ENCODE measurements around the gene TTLL5. TPM values are rescaled to one million over a fixed set of nuclear protein-coding genes. Genes with fewer than 3 reads are reported as not detected.

The TTLL5 gene
- total and polyA plus RNA-seq, 10 of the 15 experiments (the other 5 are each of a cell fraction or from before 2014, with no cell fraction given) = 3.2 to 25.9 (median 13.8) TPM

- no peak for TF ChIP-seq CEBPZ (IDR thresholded peaks at IDR 0.05; ENCODE audit: low read depth, low read length)
- no peak for TF ChIP-seq REST (IDR thresholded peaks at IDR 0.05; ENCODE audit: low read depth, low read length)
- TF ChIP-seq, protein P1, sequence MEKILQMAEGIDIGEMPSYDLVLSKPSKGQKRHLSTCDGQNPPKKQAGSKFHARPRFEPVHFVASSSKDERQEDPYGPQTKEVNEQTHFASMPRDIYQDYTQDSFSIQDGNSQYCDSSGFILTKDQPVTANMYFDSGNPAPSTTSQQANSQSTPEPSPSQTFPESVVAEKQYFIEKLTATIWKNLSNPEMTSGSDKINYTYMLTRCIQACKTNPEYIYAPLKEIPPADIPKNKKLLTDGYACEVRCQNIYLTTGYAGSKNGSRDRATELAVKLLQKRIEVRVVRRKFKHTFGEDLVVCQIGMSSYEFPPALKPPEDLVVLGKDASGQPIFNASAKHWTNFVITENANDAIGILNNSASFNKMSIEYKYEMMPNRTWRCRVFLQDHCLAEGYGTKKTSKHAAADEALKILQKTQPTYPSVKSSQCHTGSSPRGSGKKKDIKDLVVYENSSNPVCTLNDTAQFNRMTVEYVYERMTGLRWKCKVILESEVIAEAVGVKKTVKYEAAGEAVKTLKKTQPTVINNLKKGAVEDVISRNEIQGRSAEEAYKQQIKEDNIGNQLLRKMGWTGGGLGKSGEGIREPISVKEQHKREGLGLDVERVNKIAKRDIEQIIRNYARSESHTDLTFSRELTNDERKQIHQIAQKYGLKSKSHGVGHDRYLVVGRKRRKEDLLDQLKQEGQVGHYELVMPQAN (conservative IDR thresholded peaks at IDR 0.05) = no peak
- TF ChIP-seq CHD2 (IDR thresholded peaks at IDR 0.05; ENCODE audit: borderline replicate concordance, low read depth, low read length) = no peak
Observed at GRCh38 chr14:75934998-75935628, 274.1 kb downstream of the TTLL5 start (continued).
